Brain microvascular endothelial cell (primary cell): Measurements from ENCODE around the gene CPXM2.

ENCODE experiments used
- DNase-seq: peaks from one replicate; pipeline ENCODE4 v3.0.0-alpha.2; 2020
- H3K27ac ChIP-seq: fragments of 250-450 bp; sonication (Bioruptor Pico); 2 replicates; pipeline ENCODE4 v1.5.1; 2020; ENCODE audit warnings: mild to moderate bottlenecking, moderate library complexity
- H3K27me3 ChIP-seq: fragments of 250-450 bp; sonication (Bioruptor Pico); replicated peaks from 2 replicates; pipeline ENCODE4 v1.5.1; 2020; ENCODE audit warnings: mild to moderate bottlenecking
- H3K36me3 ChIP-seq: fragments of 250-450 bp; sonication (Bioruptor Pico); replicated peaks from 2 replicates; pipeline ENCODE4 v1.5.1; 2020; ENCODE audit warnings: mild to moderate bottlenecking
- H3K4me3 ChIP-seq: 2 replicates; pipeline ENCODE4 v1.5.1; 2011; ENCODE audit warnings: low read depth, mild to moderate bottlenecking, control low read depth, low read length, moderate library complexity
- CTCF ChIP-seq: IDR thresholded peaks from 2 replicates; pipeline ENCODE4 v1.5.1; 2011; ENCODE audit warnings: low read depth, mild to moderate bottlenecking, moderate library complexity, low read length, control low read depth, inconsistent platforms; ENCODE audit errors: missing control alignments
- in situ Hi-C: cut with HindIII; loops from 2 replicates; pipeline ENCODE4 v1.10.0; 2017; ENCODE audit warnings: low sequenced_read_pairs, low pct_ligation_motif_present

The CPXM2 gene

GRCh38 chr10:123854003-123854402 lies 37.6 kb downstream of the CPXM2 start:
- no peak for TF ChIP-seq CTCF
- DNase-seq: no peak
- Histone ChIP-seq H3K27me3 (no peaks in the 10 kb centered on the region), H3K4me3 (no peak overlapping the region), H3K27ac (no peak overlapping the region), H3K36me3 (no peaks in the 10 kb centered on the region)
- in situ Hi-C loops: no loop called here

GRCh38 chr10:123852411-123852951 lies 39.1 kb downstream of the CPXM2 start:
- Histone ChIP-seq H3K27ac (no peak overlapping the region), H3K27me3 (no peaks in the 10 kb centered on the region), H3K4me3 (no peak overlapping the region), H3K36me3 (no peaks in the 10 kb centered on the region)
- no peak for DNase-seq
- in situ Hi-C loops: no loop called here
- TF ChIP-seq CTCF: no peak

GRCh38 chr10:123848564-123849457 lies 42.8 kb downstream of the CPXM2 start:
- H3K4me3 ChIP-seq: no peak overlapping the region
- no peak for TF ChIP-seq CTCF
- H3K27ac ChIP-seq: no peak overlapping the region
- in situ Hi-C loops: no loop called here
- H3K27me3 ChIP-seq: no peaks in the 10 kb centered on the region
- no peak for DNase-seq
- no peaks in the 10 kb centered on the region for H3K36me3 ChIP-seq

- no peak for DNase-seq
- no peak for TF ChIP-seq CTCF
- Histone ChIP-seq H3K27me3 (no peaks in the 10 kb centered on the region), H3K4me3 (no peak overlapping the region), H3K27ac (no peak overlapping the region), H3K36me3 (no peaks in the 10 kb centered on the region)
- in situ Hi-C loops: no loop called here
These were observed 43.7 kb downstream of the CPXM2 start for GRCh38 chr10:123847686-123848432.

GRCh38 chr10:123843835-123844234 lies 47.8 kb downstream of the CPXM2 start:
- TF ChIP-seq CTCF: no peak
- no peak for DNase-seq
- in situ Hi-C loops: no loop called here
- Histone ChIP-seq H3K4me3 (no peak overlapping the region), H3K27me3 (no peaks in the 10 kb centered on the region), H3K27ac (no peak overlapping the region), H3K36me3 (no peaks in the 10 kb centered on the region)
